NCI-H146 (cell line): Measurements from ENCODE around the gene ABLIM2.

Experiments used
- DNase-seq: peaks from one replicate; lab custom pipeline; 2025; lab: John Stamatoyannopoulos, UW

Gene ABLIM2

GRCh38 chr4:8136972-8137710, 21.5 kb downstream of the ABLIM2 start:
- no peak for DNase-seq

DNA sequence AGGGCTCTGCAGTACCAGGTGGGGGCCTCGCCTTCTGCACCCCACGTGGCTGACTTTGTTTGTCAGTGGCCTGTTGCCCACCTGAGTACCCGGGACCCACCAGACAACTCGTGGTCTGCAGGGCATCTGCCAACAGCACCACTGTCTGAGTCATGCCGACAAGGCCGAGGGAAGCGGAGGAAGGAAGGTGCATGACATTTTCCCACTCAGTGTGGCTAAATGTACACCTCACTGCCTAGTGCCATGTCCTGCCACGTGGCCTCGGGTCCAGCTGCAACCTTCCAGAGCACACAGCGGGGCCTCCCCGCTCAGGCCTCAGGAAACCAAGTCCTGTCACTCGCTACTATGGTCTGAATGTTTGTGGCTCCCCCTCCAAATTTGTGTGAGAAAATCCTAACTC, 22.1 kb downstream of the ABLIM2 start:
- no peak for DNase-seq

DNA sequence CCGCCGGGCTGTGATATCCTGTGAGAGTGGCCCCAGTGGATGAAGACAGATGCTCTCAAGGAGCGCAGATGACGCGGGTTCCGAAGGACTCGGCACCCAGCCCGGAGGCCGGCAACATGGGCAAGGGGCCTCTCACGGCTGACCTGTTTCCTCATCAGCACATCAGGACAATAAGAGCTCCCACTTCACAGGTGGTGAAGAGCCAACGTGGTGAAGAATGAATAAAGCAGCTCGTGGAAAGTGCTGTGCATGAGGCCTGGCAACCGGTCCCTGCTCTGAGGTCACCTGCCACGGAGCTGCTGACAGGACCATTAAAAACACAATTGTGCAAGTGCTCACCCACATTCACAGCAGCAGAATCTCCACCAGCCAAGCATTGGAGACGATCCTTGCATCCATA, 22.9 kb downstream of the ABLIM2 start:
- DNase-seq: no peak

DNA sequence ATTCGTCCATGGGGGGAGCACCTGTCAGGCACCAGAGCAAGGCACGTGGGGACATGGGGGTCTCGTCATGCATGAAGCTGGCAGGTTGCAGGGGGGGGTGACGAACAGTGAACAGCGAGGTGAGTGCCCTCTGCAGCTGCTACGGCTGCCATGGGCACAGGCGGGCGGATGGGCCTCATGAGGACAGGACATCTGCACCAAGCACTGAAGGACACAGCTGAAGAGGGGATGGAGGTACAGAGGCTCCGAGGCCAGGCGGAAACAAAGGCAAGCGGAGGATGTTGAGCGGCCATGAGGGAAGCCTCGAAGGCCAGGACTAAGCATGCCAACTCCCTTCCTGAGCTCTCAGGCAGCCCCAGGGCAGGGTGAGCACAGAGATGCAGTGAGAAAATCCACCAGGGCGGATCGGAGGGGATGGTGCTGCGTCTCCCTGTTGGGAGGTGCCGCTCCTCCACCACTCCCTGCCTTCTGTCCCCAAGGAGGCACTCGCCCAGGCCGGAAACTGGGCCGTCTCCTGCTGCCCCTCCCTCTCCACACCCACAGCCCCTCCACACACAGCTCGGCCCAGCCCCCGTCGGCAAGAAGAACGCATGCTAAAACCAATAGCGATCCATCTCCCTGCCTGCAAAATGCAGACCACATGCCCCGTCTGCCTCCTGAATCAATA, 24.6 kb downstream of the ABLIM2 start:
- no peak for DNase-seq

DNA sequence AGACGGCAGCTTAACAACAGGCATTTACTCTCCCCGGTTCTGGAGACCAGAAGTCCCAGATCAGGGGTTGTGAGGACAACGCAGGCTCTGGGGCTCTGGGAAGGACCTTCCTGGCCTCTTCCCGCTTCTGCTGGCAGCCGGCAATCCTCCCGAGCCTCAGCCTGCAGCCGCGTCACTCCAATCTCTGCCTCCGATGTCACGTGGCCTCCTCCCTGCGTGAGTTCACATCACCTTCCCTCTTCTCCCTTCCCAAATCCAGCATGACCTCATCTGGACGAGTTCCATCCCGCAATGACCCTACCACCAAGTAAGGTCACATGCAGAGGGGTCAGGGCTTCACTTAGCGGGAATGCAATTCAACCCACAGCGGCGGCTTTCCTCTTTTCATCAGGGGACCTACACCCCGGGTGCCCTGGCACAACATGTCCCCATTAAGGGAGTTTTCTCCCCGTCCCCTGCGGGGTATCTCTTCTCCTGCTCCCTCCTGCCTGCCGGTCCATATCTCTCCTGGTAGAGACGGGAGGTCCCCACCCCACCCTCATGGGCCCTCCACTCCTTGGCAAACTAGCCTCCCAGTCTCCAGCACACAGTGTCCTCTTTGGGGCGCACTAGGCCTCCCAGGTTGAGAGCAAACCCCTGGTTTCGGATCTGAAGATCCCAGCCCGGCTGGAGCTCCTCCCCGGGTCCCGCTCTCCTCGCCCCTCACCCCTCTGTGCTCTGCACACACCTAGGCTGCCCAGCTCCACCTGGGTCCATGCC, 25.5 kb downstream of the ABLIM2 start:
- DNase-seq: no peak

- no peak for DNase-seq
Observed at GRCh38 chr4:8132400-8132799, 26.2 kb downstream of the ABLIM2 start.

- DNase-seq: no peak
Observed at GRCh38 chr4:8131826-8132225, 26.8 kb downstream of the ABLIM2 start.

DNA sequence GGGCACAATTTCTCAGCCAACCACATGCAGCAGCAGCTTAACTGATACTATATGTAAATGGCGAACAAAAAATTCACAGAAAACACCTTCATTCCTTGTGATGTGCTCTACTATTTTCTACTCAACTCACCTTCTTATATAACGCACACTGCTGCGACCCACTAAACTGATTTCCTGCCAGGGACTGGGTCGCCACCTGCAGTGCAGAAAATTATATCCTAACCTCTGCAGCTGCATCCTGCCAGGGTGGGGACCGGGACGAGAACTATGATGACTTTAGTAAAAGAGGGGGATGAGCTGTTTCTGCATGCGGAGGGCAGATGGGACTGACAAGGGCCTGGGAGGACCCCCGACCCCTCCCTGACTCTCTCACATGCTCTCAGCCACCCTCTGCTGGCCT, 27.4 kb downstream of the ABLIM2 start:
- peak; percentile 77 for DNase-seq

GRCh38 chr4:8130346-8131066, 28.1 kb downstream of the ABLIM2 start:
- no peak for DNase-seq

DNA sequence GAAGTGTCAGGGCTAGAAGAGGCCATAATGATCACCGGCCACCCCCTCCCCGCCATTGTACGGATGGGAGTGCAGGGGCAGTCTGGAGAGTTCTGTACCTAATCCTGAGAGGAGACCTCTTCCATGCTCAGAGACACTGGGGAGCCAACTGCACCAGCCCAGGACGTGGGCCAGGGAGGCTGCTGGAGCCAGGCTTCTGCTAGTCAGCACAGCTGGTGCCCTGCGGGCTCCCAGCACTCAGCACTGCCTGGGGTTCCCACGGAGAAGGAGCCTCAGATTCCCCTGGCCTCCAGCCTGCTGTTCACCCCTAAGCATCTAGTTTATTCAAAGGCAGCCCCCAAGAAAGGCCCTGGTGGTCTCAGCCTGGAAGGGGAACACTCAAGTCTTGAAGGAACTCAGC, 28.8 kb downstream of the ABLIM2 start:
- DNase-seq: no peak

GRCh38 chr4:8129136-8129535, 29.5 kb downstream of the ABLIM2 start:
- DNase-seq: no peak

DNA sequence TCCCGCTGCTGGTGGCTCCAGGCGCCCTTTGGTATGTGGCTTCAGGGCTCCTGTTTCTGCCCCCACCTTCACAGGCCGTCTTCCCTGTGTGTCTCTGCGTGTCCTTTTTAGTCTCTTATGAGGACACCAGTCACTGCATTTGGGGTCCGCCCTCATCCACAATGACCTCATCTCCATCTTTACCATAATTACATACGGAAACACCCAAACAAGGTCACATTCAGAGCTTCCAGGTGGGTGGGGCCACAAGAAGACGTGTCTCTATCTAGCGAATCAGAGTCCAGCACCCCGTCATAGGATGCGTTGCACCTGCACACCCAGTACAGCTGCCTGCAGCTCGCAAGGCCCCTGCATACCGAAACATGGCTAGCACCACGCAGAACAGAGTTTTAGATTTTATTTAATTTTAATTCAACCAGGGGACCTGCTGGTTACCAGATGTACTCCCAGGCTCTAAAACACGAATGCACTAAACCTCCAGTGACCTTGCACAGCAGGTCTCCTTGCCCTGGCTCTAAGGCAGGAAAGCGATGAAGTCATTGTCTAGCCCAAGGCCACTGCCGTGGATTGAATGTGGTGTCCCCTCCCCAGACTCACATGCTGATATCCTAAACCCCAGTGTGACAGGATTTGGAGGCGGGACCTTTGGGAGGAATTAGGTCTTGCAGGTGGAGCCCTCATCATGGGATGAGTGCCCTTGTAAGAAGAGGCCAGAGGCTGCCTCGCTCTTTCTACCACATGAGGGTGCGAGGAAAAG, 30.3 kb downstream of the ABLIM2 start:
- DNase-seq: peak; percentile 56

GRCh38 chr4:8127051-8127826, 31.4 kb downstream of the ABLIM2 start:
- DNase-seq: no peak

GRCh38 chr4:8126523-8126922, 32.1 kb downstream of the ABLIM2 start:
- no peak for DNase-seq

DNA sequence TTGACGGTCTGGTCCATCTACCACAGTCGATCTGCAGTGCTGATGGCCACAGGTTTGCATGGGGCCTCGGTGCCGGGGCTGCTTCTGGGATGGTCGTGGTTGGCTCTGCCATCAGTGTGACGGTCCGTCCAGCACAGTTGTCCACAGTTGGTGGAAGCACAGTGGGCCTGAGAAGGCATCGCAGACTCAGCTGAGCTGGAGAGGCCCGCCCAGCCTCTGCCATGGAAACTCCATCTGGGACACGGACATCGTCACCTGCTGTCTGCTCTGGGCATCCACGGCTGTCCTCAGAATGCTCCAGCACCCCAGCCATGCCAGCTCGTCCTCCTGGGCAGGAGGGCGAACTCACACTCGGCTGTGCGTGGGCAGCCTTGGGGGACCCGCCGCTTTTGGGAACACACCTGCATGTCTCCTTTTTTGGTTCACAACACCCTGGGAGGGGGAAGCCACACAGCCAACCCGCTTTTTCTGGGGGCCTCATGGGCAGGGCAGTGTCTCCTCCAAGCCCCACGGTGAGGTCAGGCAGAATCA, 33.0 kb downstream of the ABLIM2 start:
- DNase-seq: no peak

DNA sequence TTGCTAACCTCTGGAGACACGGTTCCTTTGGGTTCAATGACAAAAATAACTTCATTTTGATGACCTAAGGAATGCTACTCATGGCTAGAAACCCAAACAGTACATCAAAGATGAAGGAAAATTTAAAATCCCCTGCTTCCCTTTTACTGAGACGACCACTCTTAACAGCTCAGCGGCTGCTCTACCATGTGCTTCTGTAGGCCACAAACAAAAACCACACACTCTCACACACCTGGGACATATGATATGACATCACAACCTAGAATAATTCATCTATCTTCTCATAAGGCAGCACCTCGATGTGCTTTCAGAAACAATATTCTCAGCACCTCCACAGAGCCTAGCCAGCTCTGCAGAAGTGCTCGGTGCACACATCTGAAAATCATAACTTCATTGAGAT, 34.7 kb downstream of the ABLIM2 start:
- DNase-seq: no peak

- DNase-seq: no peak
Observed at GRCh38 chr4:8123389-8123788, 35.2 kb downstream of the ABLIM2 start.

GRCh38 chr4:8122746-8123145, 35.9 kb downstream of the ABLIM2 start:
- DNase-seq: no peak

- no peak for DNase-seq
Observed at GRCh38 chr4:8121292-8122015, 37.2 kb downstream of the ABLIM2 start.

- no peak for DNase-seq
Observed at GRCh38 chr4:8120501-8120900, 38.1 kb downstream of the ABLIM2 start.
